ENCODE results near the gene MYBPH. TPM values are rescaled to one million over a fixed set of nuclear protein-coding genes. Genes with fewer than 3 reads are reported as not detected.

Gene MYBPH
- total RNA-seq, 1 donor from 2014 or later = not detected

DNA sequence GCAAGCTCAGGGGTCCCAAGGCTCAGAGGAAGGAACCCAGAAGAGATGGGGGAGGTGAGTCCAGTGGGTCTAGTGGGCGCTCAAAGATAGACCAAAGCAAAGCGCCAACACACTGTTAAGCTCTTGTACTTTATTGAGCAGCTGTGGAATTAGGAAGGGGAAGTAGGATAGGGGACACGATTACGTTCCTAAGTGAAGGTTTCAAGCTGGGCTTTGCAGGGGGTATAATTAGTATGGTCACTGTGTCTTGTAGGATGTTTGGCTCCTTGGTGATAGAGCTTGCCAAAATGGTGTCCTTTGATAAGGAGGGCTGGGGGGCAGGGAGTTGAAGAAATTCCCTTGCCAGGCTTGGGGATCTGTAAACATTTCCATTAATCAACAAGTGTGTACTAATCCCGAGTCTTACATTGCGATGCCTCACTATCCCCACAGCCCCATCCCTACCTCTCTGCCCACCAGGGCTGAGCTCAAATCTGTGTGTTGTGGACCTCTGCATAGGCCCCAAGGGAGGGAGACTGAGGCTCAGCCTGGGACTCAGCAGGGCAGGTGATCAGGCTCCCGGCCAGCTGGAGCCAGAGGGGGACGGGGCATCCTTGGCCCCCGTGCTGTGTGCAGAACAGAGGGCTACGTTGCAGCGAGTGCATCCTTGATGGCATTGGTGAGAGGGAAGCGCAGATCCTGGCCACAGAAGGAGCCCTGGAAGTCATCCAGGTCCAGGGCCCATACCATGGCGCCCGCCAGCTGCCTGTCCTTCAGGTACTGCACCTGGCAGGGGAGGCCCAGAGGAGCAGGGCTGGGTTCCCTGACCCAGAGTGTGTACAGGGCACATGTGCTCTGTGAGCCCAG, 3.4 kb upstream of the MYBPH start:
- no peak for DNase-seq (ENCODE audit: low spot score)

DNA sequence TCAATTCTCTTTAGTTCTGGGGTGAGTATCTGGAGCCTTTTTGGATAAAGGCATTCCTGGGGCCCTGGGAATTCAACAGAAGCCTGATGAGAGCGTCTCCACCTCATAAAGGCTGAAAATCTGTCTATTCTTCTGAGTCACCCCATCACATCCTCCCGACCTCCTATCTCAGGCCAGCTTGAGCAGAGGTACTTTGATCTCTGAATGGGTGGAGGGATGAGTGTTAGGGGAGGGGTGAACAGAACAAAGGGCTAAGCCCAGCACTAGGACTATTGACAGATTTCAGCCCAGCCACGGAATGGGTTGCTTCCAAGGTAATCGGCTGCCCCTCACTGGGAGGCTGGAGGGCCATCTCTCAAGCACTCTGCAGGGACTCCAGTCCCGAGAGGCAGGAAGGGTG, 2.5 kb upstream of the MYBPH start:
- no peak for DNase-seq (ENCODE audit: low spot score)

DNA sequence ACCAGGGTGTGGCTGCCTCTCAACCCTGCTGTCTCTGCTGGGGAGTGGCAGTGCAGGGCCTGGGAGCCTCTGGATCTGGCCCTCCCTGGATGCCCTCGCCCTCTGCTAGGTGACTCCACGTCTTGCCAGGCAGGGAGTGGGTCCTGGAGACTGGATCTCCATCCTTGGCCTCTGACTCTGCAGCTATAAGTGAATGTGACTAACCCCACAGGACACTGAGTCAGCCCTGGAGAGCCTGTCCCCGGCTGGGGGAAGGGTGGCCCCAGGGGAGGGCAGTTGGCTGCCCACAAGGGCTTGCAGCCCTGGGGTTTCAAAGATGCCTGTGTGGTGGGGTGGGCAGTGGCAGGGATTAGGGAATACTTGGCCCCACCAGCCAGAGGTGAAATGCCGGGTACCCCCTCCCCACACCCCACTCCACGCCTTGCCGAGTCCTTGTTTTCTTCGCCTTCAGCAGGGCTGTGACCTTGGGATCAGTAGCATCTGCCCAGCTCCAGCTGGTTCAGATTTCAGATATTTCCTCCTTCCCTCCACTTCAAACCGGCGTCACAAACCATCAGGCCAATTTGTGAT, 1.9 kb upstream of the MYBPH start:
- no peak for DNase-seq (ENCODE audit: low spot score)

DNA sequence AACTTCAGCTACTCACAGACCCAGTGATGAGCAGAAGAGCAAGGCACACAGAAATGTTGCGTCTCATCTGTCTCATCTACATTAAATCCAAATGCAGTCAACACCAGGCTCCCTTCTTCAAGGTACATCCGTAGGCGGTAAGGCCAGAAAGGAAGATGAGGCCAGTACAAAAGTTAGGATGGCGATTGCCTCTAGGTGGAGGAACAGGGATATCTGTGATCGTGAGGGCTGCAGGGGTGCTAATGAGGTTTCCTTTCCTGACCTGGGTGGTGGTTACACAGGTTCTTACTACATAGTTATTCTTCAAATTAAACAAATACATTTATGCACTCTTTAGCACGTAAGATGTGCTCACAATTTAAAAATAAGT, 1.4 kb upstream of the MYBPH start:
- DNase-seq (ENCODE audit: low spot score) = no peak

DNA sequence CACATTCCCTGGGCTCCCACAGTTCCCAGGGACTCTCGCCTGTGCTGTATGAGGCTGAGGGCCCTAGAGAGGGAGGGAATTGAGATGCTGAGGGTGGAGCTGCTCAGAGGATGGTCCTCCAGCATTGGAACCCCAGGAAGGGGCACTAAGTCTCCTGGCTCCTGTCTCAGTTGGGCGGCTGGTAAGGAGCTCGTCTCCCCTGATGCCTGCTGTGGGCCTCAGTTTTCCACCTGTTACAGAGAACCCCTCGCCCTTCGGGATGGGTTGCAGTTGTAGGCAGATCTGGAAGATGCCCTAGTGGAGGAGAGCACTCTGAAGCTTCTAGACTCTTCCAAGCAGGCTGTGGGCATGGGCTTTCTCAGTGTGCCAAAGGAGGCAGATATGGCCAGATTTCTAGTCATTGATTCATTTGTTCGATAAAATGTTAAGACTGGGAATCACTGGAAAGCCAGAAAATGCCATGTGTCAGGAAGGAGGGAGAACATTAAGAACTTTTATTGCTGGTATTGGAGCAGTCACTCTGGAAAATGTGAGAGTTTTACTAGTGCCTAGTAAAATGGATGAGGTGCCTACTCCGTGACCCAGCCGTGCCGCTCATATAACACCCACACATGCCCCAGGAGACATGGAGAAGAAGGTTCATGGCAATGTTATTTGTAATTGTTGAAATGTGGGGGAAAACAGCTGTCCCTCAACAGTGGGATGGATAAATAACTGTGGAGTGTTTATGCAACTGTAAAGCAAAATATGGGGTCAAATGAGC, 828 bp upstream of the MYBPH start:
- DNase-seq (ENCODE audit: low spot score) = no peak

DNA sequence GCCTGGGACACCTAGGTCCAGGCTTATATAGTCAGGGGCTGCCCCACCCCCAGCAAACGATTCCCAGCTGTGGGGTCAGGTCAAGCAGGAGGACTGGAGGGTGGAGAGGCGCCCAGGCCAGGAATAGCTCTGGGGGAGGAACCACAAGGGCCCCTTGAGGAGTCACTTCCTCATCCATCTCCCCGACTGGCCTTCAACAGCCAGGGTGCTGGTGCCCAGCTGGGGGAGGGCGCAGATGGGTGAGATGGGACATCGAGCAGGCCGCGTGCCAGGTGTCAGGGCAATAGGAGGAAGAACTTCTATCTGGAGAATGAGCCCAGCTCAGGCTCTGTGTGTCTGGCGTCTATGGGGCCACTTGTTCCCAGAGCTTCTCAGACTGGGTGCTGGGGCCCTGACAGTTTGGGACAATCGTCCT, 208 bp upstream of the MYBPH start:
- DNase-seq (ENCODE audit: low spot score) = no peak

DNA sequence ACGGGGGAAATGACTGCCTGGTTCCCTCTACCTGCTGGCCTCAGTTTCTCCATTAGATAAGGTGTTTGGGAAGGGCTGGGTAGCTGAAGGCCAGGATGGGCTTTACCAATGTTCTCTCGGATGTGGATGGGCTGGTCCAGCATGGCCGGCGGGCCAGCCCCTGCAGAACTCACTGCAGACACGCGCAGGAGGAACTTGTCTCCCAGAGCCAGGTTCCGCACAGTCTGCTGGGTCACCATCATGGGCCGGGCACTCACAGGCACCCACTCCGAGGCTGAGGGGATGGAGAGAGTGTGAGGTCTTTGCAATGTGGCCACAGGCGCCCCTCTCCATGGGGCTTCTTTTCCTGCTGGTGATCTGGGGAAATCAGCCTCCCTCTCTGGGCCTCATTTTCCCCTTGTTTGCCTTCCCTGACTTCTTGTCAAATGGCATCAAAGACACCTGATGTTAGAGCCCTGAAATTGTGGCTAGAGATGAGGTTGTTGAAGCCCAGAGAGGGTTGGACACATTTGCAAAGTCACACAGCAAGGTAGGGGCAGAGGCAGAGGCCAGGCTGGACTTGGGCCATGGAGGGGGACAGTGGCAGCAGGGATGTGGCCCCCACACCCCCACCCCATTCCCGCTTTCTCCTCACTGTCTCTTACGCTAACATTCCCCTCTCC, 1.2 kb downstream of the MYBPH start:
- DNase-seq (ENCODE audit: low spot score) = no peak

DNA sequence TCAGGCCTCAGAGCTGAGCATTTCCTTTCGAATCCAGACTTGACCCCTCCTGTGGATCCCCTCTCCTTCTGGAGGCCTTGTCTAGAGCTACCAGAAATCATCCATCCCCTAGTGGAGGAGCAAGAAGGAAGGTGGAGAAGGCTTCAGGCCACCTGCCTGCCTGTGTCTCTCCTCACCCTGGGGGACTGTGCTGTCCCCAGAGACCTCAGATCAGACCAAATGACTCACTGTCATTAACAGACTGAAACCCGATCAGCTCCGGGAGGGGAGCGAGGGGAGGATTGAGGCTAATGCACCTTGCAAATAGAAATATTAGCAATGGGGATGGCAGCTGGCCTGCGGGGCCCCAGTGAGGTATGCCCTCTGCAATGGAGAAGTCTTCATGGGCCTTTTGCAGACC, 2.1 kb downstream of the MYBPH start:
- DNase-seq (ENCODE audit: low spot score) = no peak

DNA sequence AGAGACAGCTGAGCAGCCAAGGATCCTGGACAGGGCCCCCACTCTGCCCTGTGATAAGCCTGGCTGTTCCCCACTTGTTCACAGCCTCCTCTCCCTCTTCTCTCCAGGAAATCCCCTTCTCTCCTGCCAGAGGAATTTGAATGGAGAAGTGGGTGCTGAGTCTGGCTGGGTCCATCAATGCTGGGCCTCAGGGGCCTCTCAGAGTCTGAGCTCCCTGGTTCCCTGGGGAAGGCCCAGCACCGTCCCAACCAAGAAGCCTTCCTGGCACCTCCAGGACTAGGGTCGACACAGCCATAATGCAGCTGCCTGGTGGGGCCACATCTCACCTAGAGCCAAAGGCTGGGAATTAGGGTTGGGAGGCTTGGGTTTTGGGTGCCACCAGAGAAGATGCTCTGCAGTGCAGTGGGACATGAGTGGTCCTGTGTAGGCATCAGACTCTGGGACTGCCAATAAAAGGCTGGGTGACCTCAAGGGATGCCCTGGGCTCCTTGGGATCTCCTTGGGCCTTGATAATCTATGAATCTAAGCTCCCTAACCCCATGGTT, 2.5 kb downstream of the MYBPH start:
- DNase-seq (ENCODE audit: low spot score) = no peak

DNA sequence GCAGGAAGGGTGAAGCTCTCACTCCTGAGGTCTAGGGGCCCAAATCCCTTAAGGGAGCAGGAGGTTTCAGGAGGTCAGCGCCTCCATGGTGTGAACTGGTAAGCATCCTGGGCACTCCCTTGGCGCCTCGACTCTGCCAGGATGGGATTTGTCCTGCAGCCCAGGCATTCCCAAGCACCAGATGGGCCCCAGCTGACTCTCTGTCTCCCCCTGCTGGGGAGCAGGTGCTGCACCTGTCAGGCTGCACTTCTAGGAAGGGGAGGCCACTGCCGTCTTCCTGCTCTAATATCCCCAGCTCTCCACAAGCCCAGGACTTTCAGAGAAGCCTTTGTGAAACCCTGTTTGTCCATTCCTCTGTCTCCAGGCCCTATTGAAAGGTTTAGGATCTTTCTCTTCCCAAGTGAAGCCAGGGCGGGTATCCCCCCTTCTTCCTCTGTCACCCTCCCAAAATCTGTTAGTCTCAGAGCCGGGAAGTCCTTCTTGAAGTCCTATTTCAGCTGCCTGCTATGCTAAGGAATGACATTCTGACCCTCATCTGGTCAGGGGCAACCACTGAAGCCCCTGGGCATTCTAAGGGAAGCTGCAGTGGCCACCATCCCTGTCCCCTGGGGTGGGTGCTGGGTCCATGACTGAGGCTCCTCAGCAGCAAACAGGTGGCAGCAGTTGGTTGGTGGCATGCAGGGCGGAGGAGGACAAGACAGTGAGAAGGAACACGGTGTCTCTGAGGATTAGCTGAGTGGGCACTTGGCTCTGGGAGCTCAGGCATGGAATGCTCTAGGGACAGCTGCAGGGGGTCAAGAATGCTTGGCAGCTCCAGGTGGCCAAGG, 3.2 kb downstream of the MYBPH start:
- DNase-seq (ENCODE audit: low spot score) = peak; percentile 59

DNA sequence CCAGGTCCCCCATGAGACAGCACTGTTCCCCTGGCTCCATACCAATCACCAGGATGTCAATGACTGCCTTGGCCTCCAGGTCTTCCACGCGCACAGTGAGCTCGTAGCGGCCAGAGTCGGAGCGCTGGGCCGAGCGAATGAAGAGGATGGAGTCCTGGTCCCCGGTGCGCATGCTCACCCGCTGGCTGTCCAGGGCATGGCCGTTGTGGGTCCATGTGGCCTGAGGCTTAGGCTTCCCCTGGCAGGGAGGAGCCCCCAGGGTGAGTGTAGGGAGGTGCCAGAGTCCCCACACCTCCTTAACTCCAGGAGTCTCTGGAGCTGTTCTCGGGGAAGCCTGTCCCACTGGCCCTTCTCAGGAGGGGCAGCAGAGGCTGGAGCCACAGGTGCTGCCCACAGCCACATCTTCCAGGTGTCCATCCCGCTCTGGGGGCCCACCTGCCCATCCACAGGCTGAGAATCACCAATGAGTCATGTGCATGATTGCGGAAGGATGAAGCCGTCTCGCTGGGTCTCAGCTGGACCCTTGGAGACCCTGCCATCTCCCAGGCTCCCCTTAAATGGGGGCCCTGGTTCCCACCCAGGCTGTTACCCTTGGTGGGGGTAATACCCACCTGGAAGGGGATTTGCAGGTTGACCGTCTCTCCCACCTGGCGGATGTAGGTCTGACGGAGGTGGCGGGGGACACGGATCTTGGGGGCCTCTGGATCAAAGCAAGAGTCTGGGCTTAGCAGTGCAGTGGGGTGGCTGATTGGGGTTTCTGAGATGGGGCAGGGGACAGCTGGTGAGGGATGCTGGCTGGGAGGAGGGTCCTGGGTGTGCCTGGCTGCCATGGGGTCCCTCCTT, 4.1 kb downstream of the MYBPH start:
- DNase-seq (ENCODE audit: low spot score) = no peak

DNA sequence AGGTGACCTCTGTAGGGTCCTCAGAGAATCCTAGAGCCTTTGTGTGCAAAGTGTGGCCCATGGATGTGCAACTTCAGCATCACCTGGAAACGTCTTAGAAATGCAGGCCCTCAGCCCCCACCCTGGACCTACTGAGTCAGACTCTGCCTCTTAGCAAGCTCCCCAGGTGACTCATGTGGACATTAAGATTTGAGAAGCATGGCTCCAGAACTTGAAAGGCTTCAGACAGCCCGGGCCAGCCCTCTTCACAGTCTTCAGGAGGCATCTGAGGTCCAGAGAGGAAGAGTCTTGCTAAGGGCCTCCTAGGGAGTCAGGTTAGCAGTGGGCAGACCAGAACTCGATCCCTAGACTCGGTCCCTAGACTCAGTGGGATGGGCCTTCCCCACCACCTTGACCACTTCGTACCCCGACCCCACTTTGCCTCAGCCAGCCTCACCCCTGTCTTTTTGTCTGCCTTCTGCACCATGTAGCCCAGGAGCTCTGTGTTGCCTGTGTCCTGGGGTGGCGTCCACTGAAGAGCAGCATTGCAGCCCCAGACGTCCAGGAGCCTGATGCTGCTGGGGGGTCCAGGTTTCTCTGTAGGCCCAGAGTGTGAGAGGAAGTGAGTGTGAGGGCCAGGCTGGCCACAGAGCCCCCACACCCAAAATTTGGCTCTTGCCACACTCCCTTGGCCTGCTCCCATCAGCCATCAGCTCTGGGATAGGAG, 4.8 kb downstream of the MYBPH start:
- DNase-seq (ENCODE audit: low spot score) = no peak

DNA sequence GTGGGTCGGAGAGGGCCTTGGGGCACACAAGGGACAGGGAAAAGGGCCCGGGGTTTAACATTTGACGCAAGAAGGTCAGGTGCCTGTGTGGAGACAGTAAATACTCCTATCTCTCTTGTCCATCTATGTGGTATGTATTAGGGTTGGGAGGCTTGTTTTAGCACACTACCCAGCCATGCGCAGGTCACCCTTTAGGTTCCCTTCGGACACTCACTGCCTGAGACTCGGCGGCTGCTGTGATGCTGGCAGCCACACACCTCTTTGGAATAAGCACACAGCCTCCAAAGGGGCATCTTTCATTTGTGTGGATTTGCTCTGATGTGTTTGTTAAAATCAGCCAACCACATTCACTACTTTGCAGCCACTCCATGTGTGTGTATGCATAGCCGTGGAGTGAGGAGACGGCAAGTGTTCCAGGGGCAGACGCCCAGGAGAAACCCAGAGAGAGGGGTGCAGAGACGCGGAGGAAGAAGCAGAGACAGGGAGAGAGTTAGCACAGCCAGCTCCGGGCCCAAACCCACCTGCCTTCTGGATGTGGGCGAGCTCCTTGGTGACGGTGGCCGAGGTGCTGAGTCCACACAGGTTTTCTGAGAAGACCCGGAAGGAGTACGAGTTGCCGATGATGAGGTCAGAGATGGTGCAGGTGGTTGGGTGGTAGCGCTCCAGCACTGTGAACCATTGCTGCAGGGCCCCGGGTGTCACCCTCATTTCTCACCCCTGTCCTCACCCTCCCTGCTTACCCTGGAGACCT, 5.7 kb downstream of the MYBPH start:
- DNase-seq (ENCODE audit: low spot score) = no peak

DNA sequence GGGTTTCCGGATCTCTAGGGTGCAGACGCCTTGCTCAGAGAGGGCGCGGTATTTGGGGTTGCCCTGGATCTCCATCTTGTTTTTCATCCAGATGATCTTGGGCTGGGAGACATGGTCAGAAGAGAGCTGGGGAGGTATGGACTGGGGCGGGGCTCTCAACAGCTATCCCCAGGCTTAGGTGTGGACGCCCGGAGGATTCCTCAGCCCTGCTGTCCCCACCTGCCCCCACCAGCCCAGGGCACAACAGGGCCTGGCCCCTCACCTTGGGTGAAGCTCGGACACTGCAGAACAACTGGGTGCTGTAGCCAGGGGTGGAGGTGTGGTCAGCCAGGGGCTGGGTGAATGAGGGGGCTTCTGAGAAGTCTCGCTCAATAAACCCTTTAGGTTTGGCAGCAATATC, 6.6 kb downstream of the MYBPH start:
- no peak for DNase-seq (ENCODE audit: low spot score)

DNA sequence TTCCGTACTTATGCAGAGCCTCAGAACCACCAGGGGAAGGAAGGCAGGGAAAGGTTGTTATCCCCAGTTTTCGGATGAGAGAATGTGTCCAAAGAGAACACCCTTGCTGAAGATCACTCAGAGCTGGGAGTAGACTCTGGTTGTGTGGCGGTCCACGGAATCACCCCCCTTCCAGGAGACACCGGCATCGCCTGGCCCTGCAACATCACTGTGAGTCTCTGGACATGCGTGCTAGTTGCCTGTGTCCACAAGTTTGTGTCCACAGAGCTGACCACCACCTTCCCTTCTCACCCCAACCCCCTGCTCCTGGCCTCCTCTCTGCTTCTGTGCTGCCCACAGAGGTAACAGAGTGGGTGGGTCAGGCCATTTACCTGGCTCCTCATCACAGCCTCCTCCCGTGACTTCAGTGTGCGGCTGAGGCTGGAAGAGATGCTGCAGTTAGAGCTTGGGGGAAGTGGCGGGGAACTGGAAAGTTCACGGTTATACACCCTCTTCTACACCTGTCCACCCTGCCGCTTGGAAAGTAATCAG, 7.3 kb downstream of the MYBPH start:
- DNase-seq (ENCODE audit: low spot score) = no peak

DNA sequence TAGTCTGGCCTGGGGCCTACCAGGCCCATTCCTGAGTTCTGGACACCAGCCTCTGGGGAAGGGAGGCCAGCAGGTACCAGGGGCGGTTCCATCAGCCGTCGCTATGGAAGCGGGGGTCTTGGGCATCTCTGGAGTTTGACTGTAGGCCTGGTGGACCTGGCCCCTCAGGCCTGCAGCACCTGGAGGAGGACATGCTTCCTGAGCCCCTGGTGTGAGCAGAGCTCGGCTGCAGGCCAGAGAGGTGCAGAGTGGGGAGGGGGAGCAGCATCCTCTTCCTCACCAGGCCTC, 7.8 kb downstream of the MYBPH start:
- DNase-seq (ENCODE audit: low spot score) = no peak

DNA sequence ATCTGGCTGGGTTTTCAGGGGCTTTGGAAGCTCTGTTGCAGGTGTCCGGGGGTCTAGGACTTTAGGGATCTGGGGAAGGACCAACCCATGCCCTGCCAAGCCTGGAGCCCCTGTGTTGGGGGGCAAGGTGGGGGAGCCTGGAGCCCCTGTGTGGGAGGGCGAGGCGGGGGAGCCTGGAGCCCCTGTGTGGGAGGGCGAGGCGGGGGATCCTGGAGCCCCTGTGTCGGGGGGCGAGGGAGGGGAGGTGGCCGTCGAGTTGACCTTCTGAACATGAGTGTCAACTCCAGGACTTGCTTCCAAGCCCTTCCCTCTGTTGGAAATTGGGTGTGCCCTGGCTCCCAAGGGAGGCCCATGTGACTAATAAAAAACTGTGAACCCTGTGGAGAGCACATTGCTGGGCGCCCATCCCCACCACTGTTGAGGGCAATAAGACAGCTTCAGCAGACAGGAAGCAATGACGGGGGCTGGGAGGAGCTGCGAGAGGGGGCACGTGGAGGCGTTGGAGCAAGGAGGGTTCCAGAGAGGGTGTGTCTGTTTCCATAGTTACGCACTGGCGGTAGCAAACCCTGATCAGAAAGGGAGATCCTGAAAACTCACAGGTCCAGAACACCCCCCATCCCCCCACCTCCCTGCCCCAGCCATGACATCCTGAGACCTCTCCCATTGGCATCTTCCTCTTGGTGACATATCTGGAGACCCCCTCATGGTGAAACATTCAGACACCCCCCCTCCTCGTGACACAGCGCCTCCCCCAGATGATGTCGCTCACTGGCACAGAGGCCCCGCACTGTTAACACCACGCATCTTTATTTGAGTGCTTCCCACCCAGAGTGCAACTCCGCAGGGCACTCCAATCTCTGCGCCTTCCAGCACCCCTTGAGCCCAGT, 8.4 kb downstream of the MYBPH start:
- no peak for DNase-seq (ENCODE audit: low spot score)

All from ureter (tissue), 1 donor.